ENCODE results near the gene FNDC3B.

FNDC3B gene

GRCh38 chr3:172258624-172259023 is 219.2 kb downstream of the FNDC3B start:
- Mint-ChIP-seq H3K27ac (no peak overlapping the region), H3K27me3 (no peaks in the 10 kb centered on the region), H3K9me3 (no peaks in the 10 kb centered on the region), H3K4me3 (no peak overlapping the region), H3K4me1 (no peaks in the 10 kb centered on the region), H3K36me3 (peaks cover 30% of the 10 kb centered on the region)

GRCh38 chr3:172259111-172259541 is 219.7 kb downstream of the FNDC3B start:
- H3K9me3 Mint-ChIP-seq, result no peaks in the 10 kb centered on the region
- no peak overlapping the region for H3K27ac Mint-ChIP-seq
- H3K36me3 Mint-ChIP-seq, result peaks cover 30% of the 10 kb centered on the region
- H3K4me1 Mint-ChIP-seq, result no peaks in the 10 kb centered on the region
- no peak overlapping the region for H3K4me3 Mint-ChIP-seq
- H3K27me3 Mint-ChIP-seq, result no peaks in the 10 kb centered on the region

GRCh38 chr3:172259726-172260248 is 220.4 kb downstream of the FNDC3B start:
- Mint-ChIP-seq H3K4me3 (no peak overlapping the region), H3K4me1 (no peaks in the 10 kb centered on the region), H3K27me3 (no peaks in the 10 kb centered on the region), H3K36me3 (peaks cover 27% of the 10 kb centered on the region), H3K27ac (no peak overlapping the region), H3K9me3 (no peaks in the 10 kb centered on the region)

- Mint-ChIP-seq H3K9me3 (no peaks in the 10 kb centered on the region), H3K27ac (no peak overlapping the region), H3K27me3 (no peaks in the 10 kb centered on the region), H3K36me3 (peaks cover 28% of the 10 kb centered on the region), H3K4me1 (no peaks in the 10 kb centered on the region), H3K4me3 (no peak overlapping the region)
Measured at GRCh38 chr3:172260381-172260780, 221.0 kb downstream of the FNDC3B start.

GRCh38 chr3:172261054-172261453 is 221.7 kb downstream of the FNDC3B start:
- H3K27ac Mint-ChIP-seq, result no peak overlapping the region
- H3K27me3 Mint-ChIP-seq, result no peaks in the 10 kb centered on the region
- H3K4me3 Mint-ChIP-seq, result no peak overlapping the region
- no peaks in the 10 kb centered on the region for H3K4me1 Mint-ChIP-seq
- no peaks in the 10 kb centered on the region for H3K9me3 Mint-ChIP-seq
- peaks cover 25% of the 10 kb centered on the region for H3K36me3 Mint-ChIP-seq

DNA sequence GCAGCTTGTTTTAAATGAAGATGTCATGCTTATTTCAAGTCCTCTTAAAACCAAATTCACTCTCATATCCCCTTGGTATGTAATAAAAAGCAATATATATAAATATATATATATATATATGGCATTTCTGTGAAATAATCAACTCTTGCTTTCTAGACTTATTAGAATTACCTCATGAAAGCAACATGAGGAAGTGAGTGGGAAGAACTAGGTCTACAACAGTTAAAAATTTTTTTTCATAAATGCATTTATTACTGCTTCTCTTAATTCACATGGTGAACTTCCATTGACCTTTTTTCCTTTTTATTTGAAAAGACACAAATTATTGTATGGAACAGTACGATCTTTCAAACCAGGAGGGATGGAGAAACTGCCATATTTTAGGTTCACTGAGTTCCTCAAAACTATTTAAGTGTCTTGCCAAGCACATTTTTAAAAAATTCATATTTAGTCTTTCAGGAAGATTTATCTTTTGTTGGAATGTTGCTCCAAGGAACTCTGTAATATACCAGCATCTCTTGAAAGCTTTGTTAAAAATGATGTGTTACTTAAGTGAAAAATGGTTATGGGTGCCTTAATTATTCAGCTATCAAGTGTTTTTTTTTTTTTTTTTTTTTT is 223.7 kb downstream of the FNDC3B start:
- H3K27ac Mint-ChIP-seq, result no peak overlapping the region
- no peaks in the 10 kb centered on the region for H3K27me3 Mint-ChIP-seq
- H3K4me1 Mint-ChIP-seq, result no peaks in the 10 kb centered on the region
- no peak overlapping the region for H3K4me3 Mint-ChIP-seq
- no peaks in the 10 kb centered on the region for H3K9me3 Mint-ChIP-seq
- H3K36me3 Mint-ChIP-seq, result peaks cover 24% of the 10 kb centered on the region

DNA sequence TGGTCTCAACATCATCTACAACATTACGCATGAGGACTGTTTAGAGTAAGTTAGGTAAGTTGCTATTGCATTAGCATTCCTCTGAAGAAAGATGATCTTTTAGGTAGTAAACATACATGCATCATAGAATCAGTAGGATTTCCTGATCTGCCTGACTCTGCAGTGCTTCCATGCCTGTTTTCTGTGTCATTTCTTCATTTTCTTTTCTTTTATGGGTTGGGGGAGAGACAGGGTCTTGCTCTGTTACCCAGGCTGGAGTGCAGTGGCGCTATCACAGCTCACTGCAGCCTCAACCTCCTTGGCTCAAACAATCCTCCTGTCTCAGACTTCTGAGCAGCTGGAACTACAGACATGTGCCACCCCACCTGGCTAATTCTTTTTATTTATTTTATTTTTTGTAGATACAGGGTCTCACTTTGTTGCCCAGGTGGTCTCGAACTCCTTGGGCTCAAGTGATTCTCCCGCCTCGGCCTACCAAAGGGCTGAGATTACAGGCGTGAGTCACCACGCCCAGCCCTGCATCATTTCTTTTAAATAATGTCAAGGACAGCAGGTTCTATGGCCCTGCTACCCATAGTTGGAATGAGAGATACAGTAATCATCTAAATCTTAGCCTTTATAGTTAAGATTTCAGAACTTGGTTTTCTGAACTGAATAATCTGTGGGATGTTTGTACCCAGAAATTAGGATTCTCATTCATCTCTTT is 224.6 kb downstream of the FNDC3B start:
- H3K27me3 Mint-ChIP-seq, result no peaks in the 10 kb centered on the region
- no peak overlapping the region for H3K27ac Mint-ChIP-seq
- no peaks in the 10 kb centered on the region for H3K9me3 Mint-ChIP-seq
- no peak overlapping the region for H3K4me3 Mint-ChIP-seq
- peaks cover 21% of the 10 kb centered on the region for H3K36me3 Mint-ChIP-seq
- no peaks in the 10 kb centered on the region for H3K4me1 Mint-ChIP-seq

DNA sequence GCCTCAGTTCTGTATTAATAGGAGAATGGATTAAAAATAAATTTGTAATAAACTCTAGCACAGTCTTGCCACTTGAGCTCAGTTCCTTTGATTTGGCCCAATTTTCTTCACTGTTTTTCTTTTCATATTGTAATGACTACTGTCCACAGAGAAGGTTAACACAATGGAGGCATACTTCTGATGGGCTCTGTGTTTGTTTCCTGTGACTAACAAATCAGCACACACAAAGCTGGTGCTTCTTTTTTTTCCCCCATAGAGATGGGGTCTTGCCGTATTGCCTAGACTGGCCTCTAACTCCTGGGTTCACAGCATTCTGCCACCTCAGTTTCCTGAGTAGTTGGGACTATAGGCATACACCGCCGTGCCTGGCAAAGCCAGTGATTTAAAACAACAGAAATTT is 226.7 kb downstream of the FNDC3B start:
- Mint-ChIP-seq H3K9me3 (no peaks in the 10 kb centered on the region), H3K4me3 (no peak overlapping the region), H3K4me1 (no peaks in the 10 kb centered on the region), H3K36me3 (peaks cover 26% of the 10 kb centered on the region), H3K27ac (no peak overlapping the region), H3K27me3 (no peaks in the 10 kb centered on the region)

- Mint-ChIP-seq H3K27ac (no peak overlapping the region), H3K27me3 (no peaks in the 10 kb centered on the region), H3K36me3 (peaks cover 19% of the 10 kb centered on the region), H3K9me3 (no peaks in the 10 kb centered on the region), H3K4me1 (no peaks in the 10 kb centered on the region), H3K4me3 (no peak overlapping the region)
Measured at GRCh38 chr3:172268425-172268824, 229.0 kb downstream of the FNDC3B start.

DNA sequence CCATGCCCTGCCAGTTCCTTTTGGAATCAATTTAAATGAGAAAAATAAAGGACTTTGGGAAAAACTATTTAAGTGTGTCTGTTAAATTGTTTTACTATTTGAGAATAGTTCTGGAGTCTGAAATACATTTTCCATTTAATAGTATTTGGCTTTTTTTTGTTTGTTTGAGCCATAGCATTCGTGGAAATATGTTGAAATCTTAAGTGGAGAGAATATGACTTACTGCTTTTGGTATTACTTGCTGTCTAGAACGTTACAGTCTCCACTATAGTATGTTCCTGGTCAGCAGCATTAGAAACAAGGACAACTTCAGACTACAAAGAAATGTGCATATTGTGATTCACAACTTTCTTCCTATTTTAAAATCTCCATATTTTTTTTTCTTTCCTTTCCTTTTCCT is 229.5 kb downstream of the FNDC3B start:
- no peaks in the 10 kb centered on the region for H3K27me3 Mint-ChIP-seq
- H3K36me3 Mint-ChIP-seq, result peaks cover 19% of the 10 kb centered on the region
- H3K4me3 Mint-ChIP-seq, result no peak overlapping the region
- H3K27ac Mint-ChIP-seq, result no peak overlapping the region
- no peaks in the 10 kb centered on the region for H3K4me1 Mint-ChIP-seq
- no peaks in the 10 kb centered on the region for H3K9me3 Mint-ChIP-seq

GRCh38 chr3:172270557-172271166 is 231.3 kb downstream of the FNDC3B start:
- Mint-ChIP-seq H3K27ac (no peak overlapping the region), H3K4me1 (no peaks in the 10 kb centered on the region), H3K4me3 (no peak overlapping the region), H3K9me3 (no peaks in the 10 kb centered on the region), H3K27me3 (no peaks in the 10 kb centered on the region), H3K36me3 (peaks cover 21% of the 10 kb centered on the region)

GRCh38 chr3:172271386-172271976 is 232.1 kb downstream of the FNDC3B start:
- Mint-ChIP-seq H3K4me1 (no peaks in the 10 kb centered on the region), H3K36me3 (peaks cover 20% of the 10 kb centered on the region), H3K27ac (no peak overlapping the region), H3K9me3 (no peaks in the 10 kb centered on the region), H3K4me3 (no peak overlapping the region), H3K27me3 (no peaks in the 10 kb centered on the region)

- Mint-ChIP-seq H3K27me3 (no peaks in the 10 kb centered on the region), H3K27ac (no peak overlapping the region), H3K9me3 (no peaks in the 10 kb centered on the region), H3K36me3 (peaks cover 16% of the 10 kb centered on the region), H3K4me1 (no peaks in the 10 kb centered on the region), H3K4me3 (no peak overlapping the region)
Measured at GRCh38 chr3:172272698-172273097, 233.3 kb downstream of the FNDC3B start.

DNA sequence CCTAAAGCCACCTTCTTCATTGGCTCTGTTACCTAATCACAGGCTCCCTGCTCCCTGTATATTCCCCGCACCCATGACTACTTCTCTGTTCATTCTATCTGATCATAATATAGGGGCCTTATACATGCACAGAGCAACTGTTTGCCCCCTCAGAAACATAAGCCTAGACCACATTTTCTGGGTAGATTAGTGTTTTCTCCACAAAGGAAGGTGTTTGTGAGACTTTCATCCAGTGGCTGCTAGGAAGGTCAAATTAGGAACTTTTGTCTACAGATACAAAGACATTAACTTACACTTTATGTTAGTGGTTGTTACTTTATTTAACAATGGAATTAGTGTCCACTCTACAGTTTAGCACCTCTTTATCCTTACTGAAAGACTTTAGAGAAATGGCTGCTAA is 234.0 kb downstream of the FNDC3B start:
- H3K9me3 Mint-ChIP-seq, result no peaks in the 10 kb centered on the region

GRCh38 chr3:172274906-172275305 is 235.5 kb downstream of the FNDC3B start:
- no peaks in the 10 kb centered on the region for H3K4me1 Mint-ChIP-seq
- H3K9me3 Mint-ChIP-seq, result no peaks in the 10 kb centered on the region
- H3K27me3 Mint-ChIP-seq, result no peaks in the 10 kb centered on the region
- peaks cover 12% of the 10 kb centered on the region for H3K36me3 Mint-ChIP-seq
- H3K4me3 Mint-ChIP-seq, result no peak overlapping the region
- no peak overlapping the region for H3K27ac Mint-ChIP-seq

More for the DNA sequence above, 234.0 kb downstream of the FNDC3B start:
- H3K4me3 Mint-ChIP-seq, result no peak overlapping the region
- H3K27ac Mint-ChIP-seq, result no peak overlapping the region
- H3K36me3 Mint-ChIP-seq, result peaks cover 15% of the 10 kb centered on the region
- H3K27me3 Mint-ChIP-seq, result no peaks in the 10 kb centered on the region
- no peaks in the 10 kb centered on the region for H3K4me1 Mint-ChIP-seq

DNA sequence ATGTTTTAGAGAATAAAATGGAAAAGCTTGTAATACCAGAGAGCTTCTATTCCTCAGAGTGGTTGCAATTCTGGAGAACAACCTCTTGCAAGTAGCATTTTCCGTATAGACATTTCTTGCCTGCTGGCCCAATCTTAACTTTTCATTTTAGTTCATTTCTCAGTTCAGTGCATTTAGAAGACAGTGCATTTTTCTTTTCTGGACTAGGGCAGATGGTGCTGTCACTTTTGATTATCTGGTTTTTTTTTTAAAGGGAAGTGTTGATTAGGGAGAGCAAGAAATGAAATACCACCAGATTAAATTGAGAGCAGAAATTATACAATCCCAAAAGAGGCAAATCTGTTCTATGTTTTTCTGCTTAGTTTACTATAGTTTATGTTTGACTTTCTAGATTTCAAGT is 236.2 kb downstream of the FNDC3B start:
- Mint-ChIP-seq H3K4me1 (no peaks in the 10 kb centered on the region), H3K36me3 (peaks cover 10% of the 10 kb centered on the region), H3K4me3 (no peak overlapping the region), H3K27me3 (no peaks in the 10 kb centered on the region), H3K27ac (no peak overlapping the region), H3K9me3 (no peaks in the 10 kb centered on the region)
